ENCODE data around the gene SPC24. TPM values are rescaled to one million over a fixed set of nuclear protein-coding genes. Genes with fewer than 3 reads are reported as not detected.

SPC24 gene
- total and polyA plus RNA-seq, 9 of the 15 experiments (the other 6 are each of a cell fraction or from before 2014, with no cell fraction given) = 18.2 to 154 (median 60.9) TPM

GRCh38 chr19:11168568-11168967, 13.0 kb upstream of the SPC24 start (continued):
- no peak for TF ChIP-seq TCF15 (CRISPR knock-in tag; IDR thresholded peaks at IDR 0.05)
- no peak for TF ChIP-seq SPI1 (IDR thresholded peaks at IDR 0.05; ENCODE audit: borderline replicate concordance, low read depth, low read length)
- TF ChIP-seq CREM (IDR thresholded peaks at IDR 0.05; ENCODE audit: low read depth) = no peak
- no peak for TF ChIP-seq MYC (IDR thresholded peaks at IDR 0.05; ENCODE audit: low read depth, low read length)
- TF ChIP-seq MYC (CRISPR knock-in tag; IDR thresholded peaks at IDR 0.05; ENCODE audit: borderline replicate concordance, low read depth) = no peak

- intact Hi-C loops (cut with micrococcal nuclease) = no loop called here
These were observed 10.9 kb upstream of the SPC24 start for GRCh38 chr19:11166281-11167142.

More at GRCh38 chr19:11166281-11167142, 10.9 kb upstream of the SPC24 start:
- ChIA-PET POLR2A (interaction anchor here (0.6 to 1.5 kb wide), 3 partner anchors 14 to 246 kb away, joined by 3 to 5 read pairs (median 3); no protein-coding TSS in a partner anchor), CTCF (ENCODE audit: low intra/inter-chr PET ratio) (no interaction called here)
- no peak overlapping the region for H3K4me2 ChIP-seq (ENCODE audit: insufficient read depth, low read length)
- 85% methylated on average over 25 of the region's 26 CpGs for WGBS (ENCODE audit: insufficient coverage, low coverage, missing lambda C conversion rate)
- H3K79me2 ChIP-seq (ENCODE audit: control insufficient read depth, insufficient read depth, low read length) = no peaks in the 10 kb centered on the region
- no peak overlapping the region for H3K27ac ChIP-seq (ENCODE audit: extremely low read depth, low read depth, low read length)
- no peaks in the 10 kb centered on the region for H3K27me3 ChIP-seq (ENCODE audit: control insufficient read depth in 2 of 2, insufficient read depth in 2 of 2, low read length in 2 of 2)
- peaks cover 0 to 3% of the 10 kb centered on the region in 2 experiments; a peak in 2 of 5 replicates for H3K4me1 ChIP-seq (replicated peaks in 1 of 2; ENCODE audit: control insufficient read depth in 2 of 2, insufficient read depth in 2 of 2, low read length in 2 of 2)
- no TSS peak for BruUV-seq (replicated peaks)
- in situ Hi-C loops (cut with MboI) = no loop called here
- DNase-seq (ENCODE audit: extremely low read depth in 1 of 4, low spot score in 3 of 4) (no peak), ATAC-seq (no peak), FAIRE-seq (no peak)
- no peaks in the 10 kb centered on the region for H3K9me3 ChIP-seq (replicated peaks; ENCODE audit: control insufficient read depth, insufficient read depth, low read depth, low read length)
- H4K20me1 ChIP-seq (replicated peaks; ENCODE audit: control insufficient read depth, insufficient read depth, low read length) = no peaks in the 10 kb centered on the region
- no peaks in the 10 kb centered on the region for H3K9me1 ChIP-seq (ENCODE audit: control insufficient read depth, insufficient read depth, low read length)
- H3K36me3 ChIP-seq (ENCODE audit: control insufficient read depth, insufficient read depth, low read length) = peaks cover 33% of the 10 kb centered on the region; the same call in 2 of the 3 replicates
- no peak for TF ChIP-seq THAP7 (CRISPR knock-in tag; IDR thresholded peaks at IDR 0.05)
- no peak for TF ChIP-seq KDM5B (IDR thresholded peaks at IDR 0.05; ENCODE audit: insufficient replicate concordance, low read depth, low read length)
- TF ChIP-seq ZNF780A (CRISPR knock-in tag; IDR thresholded peaks at IDR 0.05) = no peak
- TF ChIP-seq ZNF696 (CRISPR knock-in tag; conservative IDR thresholded peaks at IDR 0.05) = no peak
- TF ChIP-seq SLC30A9 (CRISPR knock-in tag; IDR thresholded peaks at IDR 0.05) = no peak
- TF ChIP-seq JUND (IDR thresholded peaks at IDR 0.05; ENCODE audit: borderline replicate concordance, low read depth, low read length) = no peak
- TF ChIP-seq JUND (tag; IDR thresholded peaks at IDR 0.05; ENCODE audit: borderline replicate concordance, low read depth, low read length) = no peak
- TF ChIP-seq NBN (IDR thresholded peaks at IDR 0.05; ENCODE audit: low read depth) = no peak
- no peak for TF ChIP-seq PHF21A (IDR thresholded peaks at IDR 0.05; ENCODE audit: borderline replicate concordance, low read depth)
- no peak overlapping the region for H3K4me3 ChIP-seq
- no peak overlapping the region for H3K9ac ChIP-seq (ENCODE audit: insufficient read depth in 1 of 2, low read depth in 2 of 2, low read length in 2 of 2)
- H2AFZ ChIP-seq (ENCODE audit: low read depth, low read length) = no peak overlapping the region
